ENCODE measurements around the gene CAPG. TPM values are rescaled to one million over a fixed set of nuclear protein-coding genes. Genes with fewer than 3 reads are reported as not detected.

CAPG gene
- total RNA-seq, 1 donor from 2014 or later: 61.1 TPM

- Mint-ChIP-seq H3K4me3 (no peak overlapping the region), H3K4me1 (ENCODE audit: unreplicated experiment) (peaks cover 23% of the 10 kb centered on the region), H3K36me3 (no peaks in the 10 kb centered on the region), H3K9me3 (no peaks in the 10 kb centered on the region), H3K27me3 (no peaks in the 10 kb centered on the region), H3K27ac (no peak overlapping the region)
- no peak for DNase-seq (ENCODE audit: extremely low spot score, unreplicated experiment)
- TF ChIP-seq, protein P1, sequence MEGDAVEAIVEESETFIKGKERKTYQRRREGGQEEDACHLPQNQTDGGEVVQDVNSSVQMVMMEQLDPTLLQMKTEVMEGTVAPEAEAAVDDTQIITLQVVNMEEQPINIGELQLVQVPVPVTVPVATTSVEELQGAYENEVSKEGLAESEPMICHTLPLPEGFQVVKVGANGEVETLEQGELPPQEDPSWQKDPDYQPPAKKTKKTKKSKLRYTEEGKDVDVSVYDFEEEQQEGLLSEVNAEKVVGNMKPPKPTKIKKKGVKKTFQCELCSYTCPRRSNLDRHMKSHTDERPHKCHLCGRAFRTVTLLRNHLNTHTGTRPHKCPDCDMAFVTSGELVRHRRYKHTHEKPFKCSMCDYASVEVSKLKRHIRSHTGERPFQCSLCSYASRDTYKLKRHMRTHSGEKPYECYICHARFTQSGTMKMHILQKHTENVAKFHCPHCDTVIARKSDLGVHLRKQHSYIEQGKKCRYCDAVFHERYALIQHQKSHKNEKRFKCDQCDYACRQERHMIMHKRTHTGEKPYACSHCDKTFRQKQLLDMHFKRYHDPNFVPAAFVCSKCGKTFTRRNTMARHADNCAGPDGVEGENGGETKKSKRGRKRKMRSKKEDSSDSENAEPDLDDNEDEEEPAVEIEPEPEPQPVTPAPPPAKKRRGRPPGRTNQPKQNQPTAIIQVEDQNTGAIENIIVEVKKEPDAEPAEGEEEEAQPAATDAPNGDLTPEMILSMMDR (conservative IDR thresholded peaks at IDR 0.05): no peak
Measured at GRCh38 chr2:85427300-85427835, 17.2 kb upstream of the CAPG start.

GRCh38 chr2:85425588-85425987 lies 15.4 kb upstream of the CAPG start:
- TF ChIP-seq, protein P1 (conservative IDR thresholded peaks at IDR 0.05): no peak
- H3K27ac Mint-ChIP-seq: no peak overlapping the region
- no peaks in the 10 kb centered on the region for H3K27me3 Mint-ChIP-seq
- peaks cover 30% of the 10 kb centered on the region for H3K4me1 Mint-ChIP-seq (ENCODE audit: unreplicated experiment)
- DNase-seq (ENCODE audit: extremely low spot score, unreplicated experiment): no peak
- no peaks in the 10 kb centered on the region for H3K9me3 Mint-ChIP-seq
- no peak overlapping the region for H3K4me3 Mint-ChIP-seq
- no peaks in the 10 kb centered on the region for H3K36me3 Mint-ChIP-seq

DNA sequence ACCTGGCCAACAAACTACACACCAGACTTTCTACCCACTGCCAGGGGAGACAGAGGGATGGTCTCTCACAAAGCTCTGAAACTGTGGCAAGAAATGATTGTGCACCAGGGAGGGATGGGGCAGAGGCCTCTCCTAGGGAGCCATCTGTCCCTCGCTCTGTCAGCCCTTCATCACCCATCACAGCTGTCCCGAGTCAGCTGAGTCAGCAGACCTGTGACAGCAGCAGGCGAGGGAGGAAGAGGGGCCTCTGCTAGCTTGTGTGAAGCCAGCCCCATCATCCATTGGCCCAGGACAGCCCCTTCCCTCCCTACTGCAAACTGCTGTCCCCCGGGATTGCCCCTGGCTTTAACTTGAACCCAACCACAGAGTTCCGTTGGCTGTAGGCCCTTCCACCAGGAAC lies 13.4 kb upstream of the CAPG start:
- TF ChIP-seq, protein P1 (conservative IDR thresholded peaks at IDR 0.05): no peak
- no peak for DNase-seq (ENCODE audit: extremely low spot score, unreplicated experiment)
- Mint-ChIP-seq H3K4me3 (no peak overlapping the region), H3K9me3 (no peaks in the 10 kb centered on the region), H3K27me3 (no peaks in the 10 kb centered on the region), H3K27ac (no peak overlapping the region), H3K4me1 (ENCODE audit: unreplicated experiment) (peaks cover 37% of the 10 kb centered on the region), H3K36me3 (no peaks in the 10 kb centered on the region)

DNA sequence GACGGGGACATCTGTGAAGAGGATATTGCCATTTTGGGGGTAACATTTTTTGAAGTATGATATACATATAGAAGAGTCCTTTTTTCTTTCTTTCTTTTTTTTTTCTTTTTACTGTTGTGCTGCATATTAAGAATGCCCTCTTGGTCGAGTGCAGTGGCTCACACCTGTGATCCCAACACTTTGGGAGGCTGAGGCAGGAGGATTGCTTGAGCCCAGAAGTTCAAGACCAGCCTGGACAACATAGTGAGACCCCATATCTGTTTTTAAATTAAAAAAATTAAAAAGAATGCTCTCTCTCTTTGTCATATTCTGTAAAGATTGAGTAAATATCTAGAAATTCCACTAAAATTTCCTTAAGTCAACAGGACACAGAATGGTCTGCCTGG lies 11.9 kb upstream of the CAPG start:
- H3K4me3 Mint-ChIP-seq: peak overlapping the region; percentile 68
- peak overlapping the region; percentile 83 for H3K27ac Mint-ChIP-seq
- H3K9me3 Mint-ChIP-seq: no peaks in the 10 kb centered on the region
- H3K36me3 Mint-ChIP-seq: no peaks in the 10 kb centered on the region
- TF ChIP-seq, protein P1 (conservative IDR thresholded peaks at IDR 0.05): no peak
- H3K27me3 Mint-ChIP-seq: no peaks in the 10 kb centered on the region
- peaks cover 34% of the 10 kb centered on the region for H3K4me1 Mint-ChIP-seq (ENCODE audit: unreplicated experiment)
- no peak for DNase-seq (ENCODE audit: extremely low spot score, unreplicated experiment)

- no peak for DNase-seq (ENCODE audit: extremely low spot score, unreplicated experiment)
- Mint-ChIP-seq H3K27me3 (no peaks in the 10 kb centered on the region), H3K27ac (peak overlapping the region; percentile 83), H3K4me3 (peak overlapping the region; percentile 83), H3K4me1 (ENCODE audit: unreplicated experiment) (peaks cover 34% of the 10 kb centered on the region), H3K9me3 (no peaks in the 10 kb centered on the region), H3K36me3 (no peaks in the 10 kb centered on the region)
- TF ChIP-seq, protein P1 (conservative IDR thresholded peaks at IDR 0.05): no peak
Measured at GRCh38 chr2:85421260-85422071, 11.3 kb upstream of the CAPG start.

All from type B pancreatic cell (in vitro differentiated cells).